IMR-90 (cell line): ENCODE results near the gene GMPPB. TPM values are rescaled to one million over a fixed set of nuclear protein-coding genes. Genes with fewer than 3 reads are reported as not detected.
A peak's percentile ranks its signal among the peaks of the same experiment; 100 is the strongest.

Source experiments
- ATAC-seq: fragments of 200-7000 bp; cut with Tn5 transposase; 2 replicates; pipeline ENCODE4 v1.9.1; 2020; ENCODE audit warnings: low read depth, mild to moderate bottlenecking, moderate library complexity
- BruUV-seq: library from RNA; stranded (reverse); fragments of 400-500 nt; replicated peaks from 2 replicates; lab custom pipeline; 2021; lab: Mats Ljungman, UMichigan
- CTCF ChIA-PET: fragments of 300-600 bp; formaldehyde crosslinking; extraction: SDS; loops from one replicate; lab custom pipeline; 2021; ENCODE audit warnings: antibody characterized with exemption; lab: Yijun Ruan, JAX
- POLR2A ChIA-PET: fragments of 300-600 bp; sonication (Branson Sonifier 250); formaldehyde crosslinking; loops from one replicate; lab custom pipeline; 2022; ENCODE audit warnings: antibody characterized with exemption; ENCODE audit not compliant: unreplicated experiment; lab: Charles Lee
- DNase-seq: peaks from one replicate; pipeline ENCODE4 v3.0.0; 2013
- H2AFZ ChIP-seq: replicated peaks from 2 replicates; pipeline ENCODE3; 2013; ENCODE audit warnings: low read length, mild to moderate bottlenecking; ENCODE audit not compliant: poor library complexity
- H2AK5ac ChIP-seq: 2 replicates; pipeline ENCODE4 v1.6.1; 2013; ENCODE audit warnings: low read depth, low read length, inconsistent platforms
- H2AK9ac ChIP-seq: replicated peaks from 2 replicates; pipeline ENCODE3; 2013; ENCODE audit warnings: mild to moderate bottlenecking, low read depth, low read length, moderate library complexity; ENCODE audit not compliant: poor library complexity
- H2BK120ac ChIP-seq: 2 replicates; pipeline ENCODE4 v1.6.1; 2013; ENCODE audit warnings: low read depth, low read length, inconsistent platforms
- H2BK15ac ChIP-seq: 3 replicates; pipeline ENCODE4 v1.6.1; 2013; ENCODE audit warnings: low read depth, low read length, inconsistent platforms
- H2BK20ac ChIP-seq: 2 replicates; pipeline ENCODE4 v1.6.1; 2013; ENCODE audit warnings: low read depth, mild to moderate bottlenecking, inconsistent platforms, low read length, moderate library complexity
- H2BK5ac ChIP-seq: 2 replicates; pipeline ENCODE4 v1.6.1; 2013; ENCODE audit warnings: mild to moderate bottlenecking, low read depth, low read length, inconsistent platforms; ENCODE audit not compliant: poor library complexity, severe bottlenecking
- H3K14ac ChIP-seq: replicated peaks from 2 replicates; pipeline ENCODE4 v1.6.1; 2013; ENCODE audit warnings: low read depth, low read length, inconsistent platforms
- H3K18ac ChIP-seq: 2 replicates; pipeline ENCODE4 v1.6.1; 2013; ENCODE audit warnings: low read depth, low read length, control low read depth
- H3K23ac ChIP-seq: 2 replicates; pipeline ENCODE4 v1.6.1; 2013; ENCODE audit warnings: low read depth, low read length, inconsistent platforms
- H3K27ac ChIP-seq: 2 replicates; pipeline ENCODE4 v1.5.1; 2013; ENCODE audit warnings: mild to moderate bottlenecking, control low read depth, low read length; ENCODE audit not compliant: insufficient read depth
- H3K27me3 ChIP-seq: 2 replicates; pipeline ENCODE4 v1.6.1; 2013; ENCODE audit warnings: low read length; ENCODE audit not compliant: control insufficient read depth, insufficient read depth
- H3K36me3 ChIP-seq: 2 replicates; pipeline ENCODE4 v1.6.1; 2013; ENCODE audit warnings: low read length, mixed read lengths; ENCODE audit not compliant: control insufficient read depth, insufficient read depth
- H3K4ac ChIP-seq: 2 replicates; pipeline ENCODE4 v1.6.1; 2013; ENCODE audit warnings: low read depth, low read length, inconsistent platforms
- H3K4me1 ChIP-seq: 2 replicates; pipeline ENCODE4 v1.6.1; 2013; ENCODE audit warnings: low read length, mixed read lengths; ENCODE audit not compliant: control insufficient read depth, insufficient read depth
- H3K4me2 ChIP-seq: 2 replicates; pipeline ENCODE4 v1.6.1; 2013; ENCODE audit warnings: low read depth, mild to moderate bottlenecking, control low read depth, low read length, moderate library complexity
- H3K4me3 ChIP-seq: 2 replicates; pipeline ENCODE4 v1.5.1; 2013; ENCODE audit warnings: low read depth, mild to moderate bottlenecking, control low read depth, low read length, moderate library complexity; ENCODE audit not compliant: insufficient read depth
- H3K56ac ChIP-seq: 2 replicates; pipeline ENCODE4 v1.6.1; 2013; ENCODE audit warnings: low read length, inconsistent platforms; ENCODE audit not compliant: insufficient read depth; ENCODE audit errors: extremely low read depth
- H3K79me1 ChIP-seq, 2 experiments: 2 replicates each; pipeline ENCODE4 v1.6.1; 2013; ENCODE audit warnings: low read length in 2 of 2, inconsistent platforms in 1 of 2, low read depth in 1 of 2
- H3K9ac ChIP-seq: 2 replicates; pipeline ENCODE4 v1.6.1; 2013; ENCODE audit warnings: low read depth, low read length, control low read depth
- H3K9me1 ChIP-seq: 2 replicates; pipeline ENCODE4 v1.6.1; 2013; ENCODE audit warnings: low read length, inconsistent platforms; ENCODE audit not compliant: insufficient read depth
- H3K9me3 ChIP-seq: 2 replicates; pipeline ENCODE4 v1.6.1; 2013; ENCODE audit warnings: low read length; ENCODE audit not compliant: control insufficient read depth, insufficient read depth
- H4K20me1 ChIP-seq: 2 replicates; pipeline ENCODE4 v1.6.1; 2013; ENCODE audit warnings: low read length, inconsistent platforms; ENCODE audit not compliant: insufficient read depth
- H4K5ac ChIP-seq: 2 replicates; pipeline ENCODE4 v1.6.1; 2013; ENCODE audit warnings: mild to moderate bottlenecking, low read depth, low read length, control low read depth
- H4K8ac ChIP-seq, 2 experiments: 2 replicates each; pipeline ENCODE4 v1.6.1; 2013; ENCODE audit warnings: low read depth in 2 of 2, low read length in 2 of 2, control low read depth in 1 of 2, inconsistent platforms in 1 of 2
- H4K91ac ChIP-seq: 2 replicates; pipeline ENCODE4 v1.6.1; 2013; ENCODE audit warnings: low read depth, low read length, inconsistent platforms; ENCODE audit not compliant: insufficient read depth
- MXI1 ChIP-seq: IDR thresholded peaks from 2 replicates; pipeline ENCODE4 v1.6.1; 2012; ENCODE audit warnings: low read depth, mild to moderate bottlenecking, low read length, moderate library complexity, borderline replicate concordance
- POLR2A ChIP-seq: IDR thresholded peaks from 2 replicates; pipeline ENCODE4 v1.6.1; 2012; ENCODE audit warnings: mild to moderate bottlenecking, low read depth, low read length
- RAD21 ChIP-seq: IDR thresholded peaks from 2 replicates; pipeline ENCODE4 v1.6.1; 2012; ENCODE audit warnings: low read length, improper control_type of control experiment
- RCOR1 ChIP-seq: IDR thresholded peaks from 2 replicates; pipeline ENCODE4 v1.6.1; 2012; ENCODE audit warnings: mild to moderate bottlenecking, low read length, improper control_type of control experiment; ENCODE audit not compliant: insufficient replicate concordance
- SMC3 ChIP-seq: fragments of 150-350 bp; IDR thresholded peaks from 2 replicates; pipeline ENCODE4 v1.6.1; 2016; ENCODE audit warnings: low read depth, mild to moderate bottlenecking, antibody characterized with exemption, low read length, moderate library complexity
- USF2 ChIP-seq: fragments of 150-350 bp; IDR thresholded peaks from 2 replicates; pipeline ENCODE4 v1.6.1; 2017; ENCODE audit warnings: mild to moderate bottlenecking, antibody characterized with exemption, low read length, low read depth
- WGBS, 2 experiments: methylation state at CpG; one replicate each; pipeline versions ENCODE4 v1.1.5 to v1.1.7; 2013; ENCODE audit warnings: missing lambda C conversion rate in 2 of 2; ENCODE audit not compliant: insufficient read length in 1 of 2; ENCODE audit errors: extremely low coverage in 2 of 2; 5-methylcytosine and 5-hydroxymethylcytosine counted together
- dilution Hi-C: fragments of 300-500 bp; cut with HindIII; formaldehyde crosslinking; loops from one replicate; pipeline ENCODE4 v1.14.3; 2018; ENCODE audit warnings: low sequenced_read_pairs; ENCODE audit not compliant: unreplicated experiment
- in situ Hi-C: fragments of 300-500 bp; cut with MboI; formaldehyde crosslinking; loops from 3 replicates; pipeline ENCODE4 v1.14.3; 2019; ENCODE audit warnings: low sequenced_read_pairs, inconsistent platforms, mixed read lengths
- intact Hi-C: fragments of 100-400 bp; cut with micrococcal nuclease; formaldehyde crosslinking; loops from 2 replicates; pipeline ENCODE4 v1.10.0; 2022
- polyA plus RNA-seq, 3 experiments: library from polyadenylated mRNA; depleted of rRNA; stranded (reverse); fragments of >200 nt; gene quantifications; 2 replicates each; pipeline ENCODE4 v1.2.3, GENCODE V29; 2012; ENCODE audit warnings: low replicate concordance in 1 of 3
- total RNA-seq: library from RNA; depleted of rRNA; stranded (reverse); fragments of >200 nt; gene quantifications from 2 replicates; pipeline ENCODE4 v1.2.3, GENCODE V29; 2012

GMPPB gene
- total and polyA plus RNA-seq, 2 of the 4 experiments (the other 2 are of a cell fraction): 27.9 to 37.3 TPM

- peaks cover 67% of the 10 kb centered on the region for H4K20me1 ChIP-seq
- WGBS, 2 experiments: no CpG with 5 or more reads among the region's 1 CpG
- no peak overlapping the region for H3K4me2 ChIP-seq
- no peaks in the 10 kb centered on the region for H3K9me3 ChIP-seq
- H3K9ac ChIP-seq: no peak overlapping the region
- ChIA-PET CTCF (interaction anchor here (0.7 to 1.1 kb wide), 2 partner anchors 31 to 127 kb away, joined by 3 to 4 read pairs; no protein-coding TSS in a partner anchor), POLR2A (no interaction called here)
- no peak overlapping the region for H3K56ac ChIP-seq
- no peak overlapping the region for H2BK15ac ChIP-seq
- H2AK9ac ChIP-seq: no peak overlapping the region
- no peak overlapping the region for H4K91ac ChIP-seq
- peaks cover 3% of the 10 kb centered on the region; the same call in 1 of the 2 replicates for H3K36me3 ChIP-seq
- no peak overlapping the region for H4K8ac ChIP-seq
- H3K27ac ChIP-seq: no peak overlapping the region
- peaks cover 27 to 58% of the 10 kb centered on the region in 2 experiments for H3K79me1 ChIP-seq
- dilution Hi-C loops (no loop called here), intact Hi-C loops (no loop called here), in situ Hi-C loops (no loop called here)
- ATAC-seq (no peak), DNase-seq (peak; percentile 46)
- H3K14ac ChIP-seq: no peak overlapping the region
- no peak overlapping the region for H2AK5ac ChIP-seq
- H2AFZ ChIP-seq: no peak overlapping the region
- no TSS peak for BruUV-seq
- peaks cover 5% of the 10 kb centered on the region; the same call in 1 of the 2 replicates for H3K9me1 ChIP-seq
- no peak overlapping the region for H3K4ac ChIP-seq
- H3K4me1 ChIP-seq: peaks cover 12% of the 10 kb centered on the region
- no peak overlapping the region for H2BK120ac ChIP-seq
- H3K23ac ChIP-seq: no peak overlapping the region
- H2BK20ac ChIP-seq: no peak overlapping the region
- H2BK5ac ChIP-seq: peak overlapping the region; percentile 26
- TF ChIP-seq MXI1: no peak
- TF ChIP-seq RCOR1: no peak
- no peak for TF ChIP-seq USF2
- TF ChIP-seq SMC3: no peak
- TF ChIP-seq POLR2A: no peak
- no peak for TF ChIP-seq RAD21
- no peak overlapping the region for H3K4me3 ChIP-seq
- no peak overlapping the region for H3K18ac ChIP-seq
- H3K27me3 ChIP-seq: no peaks in the 10 kb centered on the region
- no peak overlapping the region for H4K5ac ChIP-seq
Observed at GRCh38 chr3:49771340-49771938, 47.7 kb upstream of the GMPPB start.
